Smooth muscle cell (in vitro differentiated cells): ENCODE measurements around the gene GRIP1. TPM values are rescaled to one million over a fixed set of nuclear protein-coding genes. Genes with fewer than 3 reads are reported as not detected.

ENCODE experiments used
- DNase-seq: peaks from one replicate; lab custom pipeline; 2025; ENCODE audit not compliant: unreplicated experiment; lab: John Stamatoyannopoulos, UW
- H2AFZ ChIP-seq: fragments of 200-600 bp; sonication (generic); 2 replicates; pipeline ENCODE4 v1.6.0; 2016; ENCODE audit warnings: antibody characterized with exemption, low read depth, mild to moderate bottlenecking
- H3F3A ChIP-seq: fragments of 200-600 bp; sonication (generic); 2 replicates; pipeline ENCODE4 v1.6.0; 2017; ENCODE audit warnings: antibody characterized with exemption, low read depth
- H3K27ac ChIP-seq: fragments of 200-600 bp; sonication (generic); 2 replicates; pipeline ENCODE4 v1.5.1; 2016; ENCODE audit warnings: low read depth, mild to moderate bottlenecking
- H3K27me3 ChIP-seq: fragments of 200-600 bp; sonication (generic); 2 replicates; pipeline ENCODE4 v1.6.1; 2016; ENCODE audit warnings: low read depth, mild to moderate bottlenecking
- H3K36me3 ChIP-seq: fragments of 200-600 bp; sonication (generic); 2 replicates; pipeline ENCODE4 v1.5.1; 2016; ENCODE audit warnings: low read depth
- H3K4me1 ChIP-seq: fragments of 200-600 bp; sonication (generic); 2 replicates; pipeline ENCODE4 v1.5.1; 2016; ENCODE audit warnings: low read depth
- H3K4me2 ChIP-seq: fragments of 200-600 bp; sonication (generic); 2 replicates; pipeline ENCODE4 v1.6.0; 2016; ENCODE audit warnings: mild to moderate bottlenecking
- H3K4me3 ChIP-seq: fragments of 200-600 bp; sonication (generic); 2 replicates; pipeline ENCODE4 v1.5.1; 2016; ENCODE audit warnings: mild to moderate bottlenecking
- H3K79me2 ChIP-seq: fragments of 200-600 bp; sonication (generic); 2 replicates; pipeline ENCODE4 v1.6.0; 2016; ENCODE audit warnings: low read depth, mild to moderate bottlenecking
- H3K9ac ChIP-seq: fragments of 200-600 bp; sonication (generic); 2 replicates; pipeline ENCODE4 v1.6.0; 2016; ENCODE audit warnings: low read depth
- H3K9me3 ChIP-seq: fragments of 200-600 bp; sonication (generic); replicated peaks from 2 replicates; pipeline ENCODE4 v1.5.1; 2016; ENCODE audit warnings: low read depth
- H4K20me1 ChIP-seq: fragments of 200-600 bp; sonication (generic); 2 replicates; pipeline ENCODE4 v1.6.0; 2016; ENCODE audit warnings: low read depth
- CTCF ChIP-seq: fragments of 200-600 bp; sonication (generic); IDR thresholded peaks from 2 replicates; pipeline ENCODE4 v1.5.1; 2017; ENCODE audit warnings: borderline replicate concordance, mild to moderate bottlenecking, antibody characterized with exemption; ENCODE audit not compliant: insufficient read depth, poor library complexity, severe bottlenecking
- WGBS: methylation state at CpG from one replicate; pipeline ENCODE4 v1.1.7; 2016; ENCODE audit warnings: low lambda C conversion rate; 5-methylcytosine and 5-hydroxymethylcytosine counted together
- polyA plus RNA-seq: library from polyadenylated mRNA; unstranded; fragments of >200 nt; fragmentation: Nextera tagmentation; extraction: Ambion mirVana; gene quantifications from 2 replicates; pipeline ENCODE4 v1.2.1, GENCODE V29; 2016
- total RNA-seq: library from RNA; depleted of rRNA; stranded (reverse); fragments of >200 nt; gene quantifications from 2 replicates; pipeline ENCODE4 v1.2.3, GENCODE V29; 2014

The GRIP1 gene
- total and polyA plus RNA-seq, 2 experiments from 2014 or later = 4.0 to 5.9 TPM

GRCh38 chr12:66438601-66439000 lies 240.3 kb downstream of the GRIP1 start:
- no peak overlapping the region for H3K4me3 ChIP-seq
- 0% methylated on average over 1 of the region's 1 CpG for WGBS
- no peak overlapping the region for H3K9ac ChIP-seq
- no peak overlapping the region for H2AFZ ChIP-seq
- H3K4me2 ChIP-seq = peak overlapping the region; percentile 49
- H3K27ac ChIP-seq = peak overlapping the region; percentile 44
- peaks cover 10% of the 10 kb centered on the region for H3K4me1 ChIP-seq
- no peak for DNase-seq
- no peaks in the 10 kb centered on the region for H3K36me3 ChIP-seq
- no peaks in the 10 kb centered on the region for H4K20me1 ChIP-seq
- peaks cover 14% of the 10 kb centered on the region for H3F3A ChIP-seq
- TF ChIP-seq CTCF = no peak
- H3K79me2 ChIP-seq = no peaks in the 10 kb centered on the region
- no peaks in the 10 kb centered on the region for H3K27me3 ChIP-seq
- no peaks in the 10 kb centered on the region for H3K9me3 ChIP-seq

- H3K27me3 ChIP-seq = no peaks in the 10 kb centered on the region
- H3F3A ChIP-seq = no peaks in the 10 kb centered on the region
- H3K79me2 ChIP-seq = no peaks in the 10 kb centered on the region
- DNase-seq = no peak
- H3K36me3 ChIP-seq = no peaks in the 10 kb centered on the region
- no peak overlapping the region for H3K4me3 ChIP-seq
- H3K9ac ChIP-seq = no peak overlapping the region
- no peaks in the 10 kb centered on the region for H3K9me3 ChIP-seq
- WGBS = 90% methylated on average over 4 of the region's 4 CpGs
- no peak for TF ChIP-seq CTCF
- H4K20me1 ChIP-seq = no peaks in the 10 kb centered on the region
- no peaks in the 10 kb centered on the region for H3K4me1 ChIP-seq
- H2AFZ ChIP-seq = no peak overlapping the region
- no peak overlapping the region for H3K4me2 ChIP-seq
- H3K27ac ChIP-seq = no peak overlapping the region
Measured at GRCh38 chr12:66430106-66430505, 248.8 kb downstream of the GRIP1 start.

GRCh38 chr12:66428870-66429269 lies 250.0 kb downstream of the GRIP1 start:
- H3K9ac ChIP-seq = no peak overlapping the region
- no peak for DNase-seq
- no peaks in the 10 kb centered on the region for H3K27me3 ChIP-seq
- H2AFZ ChIP-seq = no peak overlapping the region
- H3K79me2 ChIP-seq = no peaks in the 10 kb centered on the region
- no peak overlapping the region for H3K4me2 ChIP-seq
- H3K4me1 ChIP-seq = no peaks in the 10 kb centered on the region
- H3F3A ChIP-seq = no peaks in the 10 kb centered on the region
- H3K27ac ChIP-seq = no peak overlapping the region
- H3K4me3 ChIP-seq = no peak overlapping the region
- no peaks in the 10 kb centered on the region for H3K9me3 ChIP-seq
- WGBS = 81% methylated on average over 5 of the region's 5 CpGs
- H4K20me1 ChIP-seq = no peaks in the 10 kb centered on the region
- no peak for TF ChIP-seq CTCF
- no peaks in the 10 kb centered on the region for H3K36me3 ChIP-seq

- Histone ChIP-seq H3K4me3 (no peak overlapping the region), H4K20me1 (no peaks in the 10 kb centered on the region), H3K9me3 (no peaks in the 10 kb centered on the region), H3K4me2 (no peak overlapping the region), H3F3A (no peaks in the 10 kb centered on the region), H3K27me3 (no peaks in the 10 kb centered on the region), H3K4me1 (no peaks in the 10 kb centered on the region), H3K36me3 (no peaks in the 10 kb centered on the region), H3K79me2 (no peaks in the 10 kb centered on the region), H2AFZ (no peak overlapping the region), H3K27ac (no peak overlapping the region), H3K9ac (no peak overlapping the region)
- no peak for TF ChIP-seq CTCF
- no peak for DNase-seq
Measured at GRCh38 chr12:66428261-66428660, 250.6 kb downstream of the GRIP1 start.
